Measurements from ENCODE around the gene ANGPTL8. TPM values are rescaled to one million over a fixed set of nuclear protein-coding genes. Genes with fewer than 3 reads are reported as not detected.

Gene ANGPTL8
- total and polyA plus RNA-seq, 10 of the 15 experiments (the other 5 are each of a cell fraction or from before 2014, with no cell fraction given): not detected

DNA sequence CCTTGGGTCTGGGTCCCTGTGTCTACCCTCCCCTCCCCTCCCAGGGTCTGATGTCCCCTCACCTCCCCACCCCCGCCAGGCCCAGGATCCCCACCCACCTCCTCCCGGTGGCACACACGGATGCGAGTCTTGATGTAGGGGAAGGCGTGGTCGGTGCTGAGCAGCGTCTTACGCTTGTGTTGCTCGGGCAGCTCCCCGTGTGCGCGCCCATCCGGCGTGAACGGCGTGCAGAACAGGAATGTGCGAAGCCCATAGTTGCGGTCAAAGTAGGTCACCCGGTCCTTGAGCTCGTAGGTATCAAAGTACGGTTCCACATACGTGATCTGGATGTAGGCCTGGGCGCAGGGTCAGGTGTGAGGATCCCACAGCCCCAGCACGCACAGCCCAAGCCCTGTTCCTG lies 37.6 kb upstream of the ANGPTL8 start:
- DNase-seq (ENCODE audit: low read depth, low spot score): no peak
- Histone ChIP-seq H2AFZ (ENCODE audit: control insufficient read depth, low read depth, low read length) (no peak overlapping the region), H3K79me2 (ENCODE audit: control insufficient read depth, insufficient read depth, low read length) (no peaks in the 10 kb centered on the region), H3K4me2 (ENCODE audit: control insufficient read depth, insufficient read depth) (no peak overlapping the region), H3K4me1 (ENCODE audit: control insufficient read depth, insufficient read depth, low read length) (peaks cover 11% of the 10 kb centered on the region), H4K20me1 (ENCODE audit: control insufficient read depth, insufficient read depth) (no peaks in the 10 kb centered on the region), H3K9me3 (replicated peaks; ENCODE audit: control insufficient read depth, insufficient read depth, low read length) (no peaks in the 10 kb centered on the region), H3K27me3 (replicated peaks in 1 of 2; ENCODE audit: control insufficient read depth in 2 of 2, insufficient read depth in 2 of 2, low read length in 1 of 2) (no peaks in the 10 kb centered on the region), H3K36me3 (ENCODE audit: control insufficient read depth in 2 of 2, insufficient read depth in 2 of 2, low read length in 1 of 2) (no peaks in the 10 kb centered on the region), H3K9ac (ENCODE audit: control insufficient read depth, insufficient read depth, low read length) (no peak overlapping the region), H3K27ac (ENCODE audit: control insufficient read depth, insufficient read depth) (no peak overlapping the region), H3K4me3 (no peak overlapping the region)
- in situ Hi-C loops (cut with MboI): loop anchor here (5.0 kb wide), 1 partner anchor 164 kb away; no protein-coding TSS in a partner anchor
- 78% methylated on average over 22 of the region's 24 CpGs for WGBS (ENCODE audit: insufficient coverage, insufficient replicate concordance, low lambda C conversion rate, missing lambda C conversion rate)
- no peak for FAIRE-seq
- RAD21 ChIA-PET (ENCODE audit: unreplicated experiment): interaction anchor here (1.0 kb wide), 1 partner anchor 64 kb away, joined by 3 read pairs; no protein-coding TSS in a partner anchor
- SMC1A ChIA-PET (ENCODE audit: uncharacterized antibody, unreplicated experiment): no interaction called here
- TF ChIP-seq EGR1 (IDR thresholded peaks at IDR 0.05; ENCODE audit: borderline replicate concordance in 1 of 2, low read depth in 2 of 2, low read length in 2 of 2): no peak
- TF ChIP-seq CBX3 (IDR thresholded peaks at IDR 0.05; ENCODE audit: borderline replicate concordance, low read depth): no peak
- no peak for TF ChIP-seq KDM1A (IDR thresholded peaks at IDR 0.05; ENCODE audit: borderline replicate concordance)
- TF ChIP-seq KLF5 (IDR thresholded peaks at IDR 0.05; ENCODE audit: partially characterized antibody): no peak
- TF ChIP-seq ATF7 (IDR thresholded peaks at IDR 0.05; ENCODE audit: low read depth): no peak
- TF ChIP-seq, protein P1, sequence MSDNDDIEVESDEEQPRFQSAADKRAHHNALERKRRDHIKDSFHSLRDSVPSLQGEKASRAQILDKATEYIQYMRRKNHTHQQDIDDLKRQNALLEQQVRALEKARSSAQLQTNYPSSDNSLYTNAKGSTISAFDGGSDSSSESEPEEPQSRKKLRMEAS (IDR thresholded peaks at IDR 0.05; ENCODE audit: low read depth, low read length): no peak
- TF ChIP-seq SMC3 (IDR thresholded peaks at IDR 0.05; ENCODE audit: borderline replicate concordance, low read length): no peak
- TF ChIP-seq RBBP5 (conservative IDR thresholded peaks at IDR 0.05): no peak
- TF ChIP-seq, protein P2, sequence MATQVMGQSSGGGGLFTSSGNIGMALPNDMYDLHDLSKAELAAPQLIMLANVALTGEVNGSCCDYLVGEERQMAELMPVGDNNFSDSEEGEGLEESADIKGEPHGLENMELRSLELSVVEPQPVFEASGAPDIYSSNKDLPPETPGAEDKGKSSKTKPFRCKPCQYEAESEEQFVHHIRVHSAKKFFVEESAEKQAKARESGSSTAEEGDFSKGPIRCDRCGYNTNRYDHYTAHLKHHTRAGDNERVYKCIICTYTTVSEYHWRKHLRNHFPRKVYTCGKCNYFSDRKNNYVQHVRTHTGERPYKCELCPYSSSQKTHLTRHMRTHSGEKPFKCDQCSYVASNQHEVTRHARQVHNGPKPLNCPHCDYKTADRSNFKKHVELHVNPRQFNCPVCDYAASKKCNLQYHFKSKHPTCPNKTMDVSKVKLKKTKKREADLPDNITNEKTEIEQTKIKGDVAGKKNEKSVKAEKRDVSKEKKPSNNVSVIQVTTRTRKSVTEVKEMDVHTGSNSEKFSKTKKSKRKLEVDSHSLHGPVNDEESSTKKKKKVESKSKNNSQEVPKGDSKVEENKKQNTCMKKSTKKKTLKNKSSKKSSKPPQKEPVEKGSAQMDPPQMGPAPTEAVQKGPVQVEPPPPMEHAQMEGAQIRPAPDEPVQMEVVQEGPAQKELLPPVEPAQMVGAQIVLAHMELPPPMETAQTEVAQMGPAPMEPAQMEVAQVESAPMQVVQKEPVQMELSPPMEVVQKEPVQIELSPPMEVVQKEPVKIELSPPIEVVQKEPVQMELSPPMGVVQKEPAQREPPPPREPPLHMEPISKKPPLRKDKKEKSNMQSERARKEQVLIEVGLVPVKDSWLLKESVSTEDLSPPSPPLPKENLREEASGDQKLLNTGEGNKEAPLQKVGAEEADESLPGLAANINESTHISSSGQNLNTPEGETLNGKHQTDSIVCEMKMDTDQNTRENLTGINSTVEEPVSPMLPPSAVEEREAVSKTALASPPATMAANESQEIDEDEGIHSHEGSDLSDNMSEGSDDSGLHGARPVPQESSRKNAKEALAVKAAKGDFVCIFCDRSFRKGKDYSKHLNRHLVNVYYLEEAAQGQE (IDR thresholded peaks at IDR 0.05; ENCODE audit: low read depth, low read length): no peak
- no peak for TF ChIP-seq TCF7 (IDR thresholded peaks at IDR 0.05; ENCODE audit: borderline replicate concordance)
- intact Hi-C loops (cut with micrococcal nuclease; ENCODE audit: unreplicated experiment): loop anchor here (5.0 kb wide), 2 partner anchors 164 to 264 kb away; no protein-coding TSS in a partner anchor
- POLR2A ChIA-PET: no interaction called here
- no TSS peak for BruUV-seq (replicated peaks)
- no peak for ATAC-seq
- CTCF ChIA-PET: interaction anchor here (0.9 to 1.0 kb wide), 3 partner anchors 46 to 166 kb away, joined by 3 to 4 read pairs (median 3); partner anchors contain the start of gene SPC24

Data from GM12878 (cell line).